Activated T-cell treated with anti-CD3 and anti-CD28 coated beads, Interleukin-2, amount 50 U/mL, for 24 hours (primary cell): ENCODE results near the gene PAPOLA.
A peak's percentile ranks its signal among the peaks of the same experiment; 100 is the strongest.
"Not testable (repeated sequence)": the region's sequence is repeated elsewhere in the genome, so short reads cannot be mapped to it uniquely, and the experiment has no call there.

Source experiments
- DNase-seq: peaks from one replicate; pipeline ENCODE4 v3.0.0-alpha.2; 2020
- H3K27ac Mint-ChIP-seq: 2 replicates; pipeline ENCODE4 v1.8.0; 2020; ENCODE audit warnings: mild to moderate bottlenecking, mixed read lengths
- H3K27me3 Mint-ChIP-seq: 2 replicates; pipeline ENCODE4 v1.8.0; 2020; ENCODE audit warnings: mixed read lengths
- H3K36me3 Mint-ChIP-seq: 2 replicates; pipeline ENCODE4 v1.8.0; 2020; ENCODE audit warnings: low read depth, mixed read lengths
- H3K4me1 Mint-ChIP-seq: 2 replicates; pipeline ENCODE4 v1.8.0; 2020; ENCODE audit warnings: low read depth, mixed read lengths
- H3K4me3 Mint-ChIP-seq: 2 replicates; pipeline ENCODE4 v1.8.0; 2020; ENCODE audit warnings: mild to moderate bottlenecking, moderate library complexity, mixed read lengths
- H3K9me3 Mint-ChIP-seq: 2 replicates; pipeline ENCODE4 v1.8.0; 2020; ENCODE audit warnings: mixed read lengths

Gene PAPOLA

GRCh38 chr14:96486705-96487104 lies 15.5 kb upstream of the PAPOLA start:
- no peak for DNase-seq
- Mint-ChIP-seq H3K27ac (no peak overlapping the region), H3K9me3 (no peaks in the 10 kb centered on the region), H3K4me1 (no peaks in the 10 kb centered on the region), H3K36me3 (no peaks in the 10 kb centered on the region), H3K27me3 (peaks cover 15% of the 10 kb centered on the region), H3K4me3 (no peak overlapping the region)

GRCh38 chr14:96489327-96489726 lies 12.9 kb upstream of the PAPOLA start:
- H3K4me3 Mint-ChIP-seq, result no peak overlapping the region
- H3K27ac Mint-ChIP-seq, result no peak overlapping the region
- peaks cover 13% of the 10 kb centered on the region for H3K27me3 Mint-ChIP-seq
- peaks cover 4% of the 10 kb centered on the region for H3K4me1 Mint-ChIP-seq
- H3K9me3 Mint-ChIP-seq, result no peaks in the 10 kb centered on the region
- no peaks in the 10 kb centered on the region for H3K36me3 Mint-ChIP-seq
- no peak for DNase-seq

- Mint-ChIP-seq H3K4me1 (peaks cover 6% of the 10 kb centered on the region), H3K27me3 (peaks cover 24% of the 10 kb centered on the region), H3K9me3 (no peaks in the 10 kb centered on the region), H3K4me3 (no peak overlapping the region), H3K36me3 (no peaks in the 10 kb centered on the region), H3K27ac (no peak overlapping the region)
- DNase-seq, result no peak
Measured at GRCh38 chr14:96493178-96493577, 9.0 kb upstream of the PAPOLA start.

- no peak overlapping the region for H3K4me3 Mint-ChIP-seq
- H3K27ac Mint-ChIP-seq, result no peak overlapping the region
- peaks cover 6% of the 10 kb centered on the region for H3K4me1 Mint-ChIP-seq
- H3K36me3 Mint-ChIP-seq, result no peaks in the 10 kb centered on the region
- H3K27me3 Mint-ChIP-seq, result peaks cover 24% of the 10 kb centered on the region
- H3K9me3 Mint-ChIP-seq, result no peaks in the 10 kb centered on the region
- no peak for DNase-seq
Measured at GRCh38 chr14:96494331-96494730, 7.9 kb upstream of the PAPOLA start.

GRCh38 chr14:96497087-96497486 lies 5.1 kb upstream of the PAPOLA start:
- Mint-ChIP-seq H3K4me3 (no peak overlapping the region), H3K4me1 (peaks cover 11% of the 10 kb centered on the region)

GRCh38 chr14:96497586-96497985 lies 4.6 kb upstream of the PAPOLA start:
- Mint-ChIP-seq H3K9me3 (no peaks in the 10 kb centered on the region), H3K27ac (no peak overlapping the region), H3K27me3 (peaks cover 19% of the 10 kb centered on the region), H3K36me3 (peaks cover 9% of the 10 kb centered on the region), H3K4me1 (peaks cover 11% of the 10 kb centered on the region), H3K4me3 (no peak overlapping the region)
- DNase-seq, result no peak

More at GRCh38 chr14:96497087-96497486, 5.1 kb upstream of the PAPOLA start:
- DNase-seq, result no peak
- H3K9me3 Mint-ChIP-seq, result no peaks in the 10 kb centered on the region
- H3K27ac Mint-ChIP-seq, result no peak overlapping the region
- peaks cover 19% of the 10 kb centered on the region for H3K27me3 Mint-ChIP-seq
- peaks cover 7% of the 10 kb centered on the region for H3K36me3 Mint-ChIP-seq

- peak overlapping the region; percentile 99 for H3K4me3 Mint-ChIP-seq
- DNase-seq, result no peak
- H3K9me3 Mint-ChIP-seq, result no peaks in the 10 kb centered on the region
- H3K4me1 Mint-ChIP-seq, result peaks cover 36% of the 10 kb centered on the region
- H3K36me3 Mint-ChIP-seq, result peaks cover 46% of the 10 kb centered on the region
- H3K27ac Mint-ChIP-seq, result peak overlapping the region; percentile 98
- peaks cover 4% of the 10 kb centered on the region for H3K27me3 Mint-ChIP-seq
Measured at GRCh38 chr14:96501217-96501739, 904 bp upstream of the PAPOLA start.

- Mint-ChIP-seq H3K27ac (peak overlapping the region; percentile 98), H3K4me1 (peaks cover 45% of the 10 kb centered on the region), H3K36me3 (peaks cover 53% of the 10 kb centered on the region), H3K27me3 (peaks cover 4% of the 10 kb centered on the region), H3K4me3 (peak overlapping the region; percentile 99), H3K9me3 (no peaks in the 10 kb centered on the region)
- DNase-seq, result no peak
Measured at GRCh38 chr14:96502621-96503305, 581 bp downstream of the PAPOLA start.

- DNase-seq, result no peak
- peaks cover 51% of the 10 kb centered on the region for H3K4me1 Mint-ChIP-seq
- no peaks in the 10 kb centered on the region for H3K27me3 Mint-ChIP-seq
- H3K27ac Mint-ChIP-seq, result peak overlapping the region; percentile 98
- H3K4me3 Mint-ChIP-seq, result peak overlapping the region; percentile 99
- peaks cover 56% of the 10 kb centered on the region for H3K36me3 Mint-ChIP-seq
- H3K9me3 Mint-ChIP-seq, result no peaks in the 10 kb centered on the region
Measured at GRCh38 chr14:96503306-96503679, 1.1 kb downstream of the PAPOLA start.

- DNase-seq, H3K27me3 Mint-ChIP-seq, H3K9me3 Mint-ChIP-seq: not testable (repeated sequence)
- H3K27ac Mint-ChIP-seq, result peak overlapping the region; percentile 98
- peaks cover 56% of the 10 kb centered on the region for H3K36me3 Mint-ChIP-seq
- peak overlapping the region; percentile 99 for H3K4me3 Mint-ChIP-seq
- H3K4me1 Mint-ChIP-seq, result peaks cover 60% of the 10 kb centered on the region
Measured at GRCh38 chr14:96504353-96504752, 2.2 kb downstream of the PAPOLA start.

- Mint-ChIP-seq H3K4me1 (peaks cover 85% of the 10 kb centered on the region), H3K27me3 (no peaks in the 10 kb centered on the region), H3K9me3 (no peaks in the 10 kb centered on the region), H3K4me3 (no peak overlapping the region), H3K36me3 (peaks cover 47% of the 10 kb centered on the region), H3K27ac (peak overlapping the region; percentile 40)
- no peak for DNase-seq
Measured at GRCh38 chr14:96507723-96508122, 5.5 kb downstream of the PAPOLA start.

- Mint-ChIP-seq H3K4me1 (peaks cover 88% of the 10 kb centered on the region), H3K4me3 (no peak overlapping the region), H3K9me3 (no peaks in the 10 kb centered on the region), H3K27ac (peak overlapping the region; percentile 26), H3K36me3 (peaks cover 36% of the 10 kb centered on the region), H3K27me3 (no peaks in the 10 kb centered on the region)
- no peak for DNase-seq
Measured at GRCh38 chr14:96508900-96509299, 6.7 kb downstream of the PAPOLA start.

- no peak for DNase-seq
- H3K27me3 Mint-ChIP-seq, result no peaks in the 10 kb centered on the region
- H3K4me1 Mint-ChIP-seq, result peaks cover 88% of the 10 kb centered on the region
- H3K36me3 Mint-ChIP-seq, result peaks cover 32% of the 10 kb centered on the region
- no peaks in the 10 kb centered on the region for H3K9me3 Mint-ChIP-seq
- H3K27ac Mint-ChIP-seq, result no peak overlapping the region
- no peak overlapping the region for H3K4me3 Mint-ChIP-seq
Measured at GRCh38 chr14:96509457-96510090, 7.4 kb downstream of the PAPOLA start.

- H3K27me3 Mint-ChIP-seq, result no peaks in the 10 kb centered on the region
- H3K4me1 Mint-ChIP-seq, result peaks cover 86% of the 10 kb centered on the region
- H3K9me3 Mint-ChIP-seq, result no peaks in the 10 kb centered on the region
- no peak overlapping the region for H3K4me3 Mint-ChIP-seq
- no peak for DNase-seq
- peaks cover 17% of the 10 kb centered on the region for H3K36me3 Mint-ChIP-seq
- H3K27ac Mint-ChIP-seq, result no peak overlapping the region
Measured at GRCh38 chr14:96511146-96511545, 9.0 kb downstream of the PAPOLA start.

GRCh38 chr14:96511667-96512066 lies 9.5 kb downstream of the PAPOLA start:
- peaks cover 12% of the 10 kb centered on the region for H3K36me3 Mint-ChIP-seq
- H3K27ac Mint-ChIP-seq, result no peak overlapping the region
- H3K9me3 Mint-ChIP-seq, result no peaks in the 10 kb centered on the region
- no peak overlapping the region for H3K4me3 Mint-ChIP-seq
- no peaks in the 10 kb centered on the region for H3K27me3 Mint-ChIP-seq
- H3K4me1 Mint-ChIP-seq, result peaks cover 85% of the 10 kb centered on the region
- no peak for DNase-seq
